ENCODE data around the gene C1orf226.
"Not testable (repeated sequence)": the region's sequence is repeated elsewhere in the genome, so short reads cannot be mapped to it uniquely, and the experiment has no call there.

The C1orf226 gene

DNA sequence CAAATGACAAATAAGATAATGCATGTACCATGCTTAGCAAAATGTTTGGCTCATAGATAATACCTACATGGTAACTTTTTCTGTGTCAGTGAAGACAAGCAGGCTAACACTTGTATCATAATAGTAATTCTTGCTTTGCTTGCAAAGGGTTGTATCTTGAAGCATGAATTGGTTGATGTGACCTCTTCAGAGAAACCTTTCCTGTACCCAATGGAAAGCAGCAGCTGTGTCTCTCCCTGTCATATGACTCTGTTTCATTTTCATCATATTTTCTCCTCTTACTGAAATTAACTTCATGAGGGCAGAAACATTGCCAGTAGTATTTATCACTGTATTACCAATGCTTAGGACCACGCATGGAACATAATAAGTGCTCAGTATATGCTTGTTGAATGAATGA, 26.0 kb downstream of the C1orf226 start:
- no peak for DNase-seq (ENCODE audit: low spot score)

GRCh38 chr1:162412002-162412401, 30.5 kb downstream of the C1orf226 start, which contains the start of gene SH2D1B:
Gene SH2D1B, minus strand, starts transcription at chr1:162412136. Its CDS starts 120 bp downstream, at chr1:162412016.
- DNase-seq (ENCODE audit: low spot score): no peak

DNA sequence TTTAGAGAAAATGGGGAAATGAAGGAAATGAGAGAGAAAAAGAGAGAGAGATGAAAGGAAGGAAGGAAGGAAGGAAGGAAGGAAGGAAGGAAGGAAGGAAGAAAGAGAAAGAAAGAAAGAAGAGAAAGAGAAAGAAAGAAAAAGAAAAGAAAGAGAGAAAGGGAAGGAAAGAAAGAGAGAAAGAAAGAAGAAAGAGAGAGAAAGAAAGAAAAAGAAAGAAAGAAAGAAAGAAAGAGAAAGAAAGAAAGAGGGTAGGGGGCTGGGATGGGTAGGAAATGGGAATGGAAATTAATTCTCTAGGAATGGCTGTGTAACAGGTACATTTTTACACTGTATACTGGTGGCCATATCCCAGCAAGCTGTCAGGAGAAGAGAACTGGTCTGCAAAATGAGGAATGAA, 34.7 kb downstream of the C1orf226 start:
- no peak for DNase-seq (ENCODE audit: low spot score)

DNA sequence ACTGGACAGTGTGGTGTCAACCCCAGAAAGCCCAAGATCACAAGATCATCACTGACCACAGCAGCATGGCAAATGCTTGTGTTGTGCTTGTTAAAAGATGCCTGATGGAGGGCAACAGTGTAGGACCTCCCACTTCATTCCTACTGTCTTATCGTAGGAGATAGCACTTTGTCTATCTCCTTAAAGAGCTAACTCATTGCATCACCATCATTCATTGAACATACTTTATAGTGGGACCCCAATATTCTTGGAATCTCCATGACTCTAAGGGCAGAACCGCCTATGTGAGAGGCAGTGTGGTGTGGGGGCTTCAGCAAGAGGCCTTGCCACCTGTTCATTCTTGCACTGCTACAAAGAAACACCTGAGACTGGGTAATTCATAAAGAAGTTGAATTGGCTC, 35.4 kb downstream of the C1orf226 start:
- no peak for DNase-seq (ENCODE audit: low spot score)

- no peak for DNase-seq (ENCODE audit: low spot score)
Measured at GRCh38 chr1:162417650-162418049, 36.1 kb downstream of the C1orf226 start.

DNA sequence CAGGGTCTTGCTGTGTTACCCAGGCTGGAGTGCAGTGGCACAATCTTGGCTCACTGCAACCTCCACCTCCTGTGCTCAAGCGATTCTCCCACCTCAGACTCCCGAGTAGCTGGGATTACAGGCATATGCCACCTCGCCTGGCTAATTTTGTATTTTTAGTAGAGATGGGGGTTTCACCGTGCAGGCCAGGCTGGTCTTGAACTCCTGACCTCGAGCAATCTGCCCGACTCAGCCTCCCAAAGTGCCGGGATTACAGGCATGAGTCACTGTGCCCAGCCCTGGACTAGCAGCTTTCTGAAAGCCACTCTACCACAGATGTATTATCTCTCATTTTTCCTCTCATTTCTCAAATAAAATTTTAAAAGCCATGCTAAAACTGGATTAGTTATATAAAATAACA, 37.1 kb downstream of the C1orf226 start:
- DNase-seq (ENCODE audit: low spot score): not testable (repeated sequence)

GRCh38 chr1:162419450-162419931, 38.0 kb downstream of the C1orf226 start:
- DNase-seq (ENCODE audit: low spot score): not testable (repeated sequence)

GRCh38 chr1:162420120-162420519, 38.6 kb downstream of the C1orf226 start:
- no peak for DNase-seq (ENCODE audit: low spot score)

- no peak for DNase-seq (ENCODE audit: low spot score)
Measured at GRCh38 chr1:162421258-162422164, 40.0 kb downstream of the C1orf226 start.

DNA sequence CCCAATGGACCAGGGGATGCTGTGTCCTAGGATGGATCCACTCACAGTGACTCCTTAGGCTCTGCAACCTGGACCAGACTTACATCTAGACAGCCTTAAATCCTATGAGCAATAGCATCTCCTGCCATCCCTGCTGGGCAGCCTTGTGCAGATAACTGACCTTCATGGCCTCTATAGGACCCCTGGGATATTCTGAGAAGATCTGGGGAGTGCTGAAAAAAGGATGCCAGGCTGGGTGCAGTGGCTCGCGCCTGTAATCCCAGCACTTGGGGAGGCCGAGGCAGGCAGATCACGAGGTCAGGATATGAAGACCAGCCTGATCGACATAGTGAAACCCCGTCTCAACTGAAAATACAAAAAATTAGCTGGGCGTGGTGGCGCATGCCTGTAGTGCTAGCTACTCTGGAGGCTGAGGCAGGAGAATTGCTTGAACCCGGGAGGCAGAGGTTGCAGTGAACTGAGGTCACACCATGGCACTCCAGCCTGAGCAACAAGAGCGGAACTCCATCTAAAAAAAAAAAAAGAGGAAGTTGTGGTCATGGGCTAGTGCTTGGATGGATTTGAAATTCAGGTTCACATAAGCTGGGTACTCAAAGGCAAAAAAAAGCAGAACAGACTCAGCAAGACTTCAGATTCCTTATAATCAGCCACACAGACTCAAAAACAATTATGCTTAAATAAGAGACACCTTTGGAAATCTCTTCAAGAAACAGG, 41.3 kb downstream of the C1orf226 start:
- no peak for DNase-seq (ENCODE audit: low spot score)

GRCh38 chr1:162430583-162430982, 49.1 kb downstream of the C1orf226 start:
- no peak for DNase-seq (ENCODE audit: low spot score)

GRCh38 chr1:162432977-162433713, 51.6 kb downstream of the C1orf226 start:
- DNase-seq (ENCODE audit: low spot score): not testable (repeated sequence)

All from CD4-positive, alpha-beta T cell treated with Interleukin-6 at 100 ng/mL for 8 hours (primary cell).